ENCODE measurements around the gene PUS3.
"Not testable (repeated sequence)": the region's sequence is repeated elsewhere in the genome, so short reads cannot be mapped to it uniquely, and the experiment has no call there.

The PUS3 gene

DNA sequence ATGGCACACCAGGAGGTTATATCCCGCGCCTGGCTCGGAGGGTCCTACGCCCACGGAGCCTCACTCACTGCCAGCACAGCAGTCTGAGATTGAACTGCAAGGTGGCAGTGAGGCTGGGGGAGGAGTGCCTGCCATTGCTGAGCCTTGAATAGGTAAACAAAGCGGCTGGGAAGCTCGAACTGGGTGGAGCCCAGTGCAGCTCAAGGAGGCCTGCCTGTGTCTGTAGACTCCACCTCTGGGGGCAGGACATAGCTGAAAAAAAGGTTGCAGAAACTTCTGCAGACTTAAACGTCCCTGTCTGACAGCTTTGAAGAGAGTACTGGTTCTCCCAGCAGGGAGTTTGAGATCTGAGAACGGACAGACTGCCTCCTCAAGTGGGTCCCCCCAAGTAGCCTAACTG, 45.3 kb downstream of the PUS3 start:
- not testable (repeated sequence) for DNase-seq

DNA sequence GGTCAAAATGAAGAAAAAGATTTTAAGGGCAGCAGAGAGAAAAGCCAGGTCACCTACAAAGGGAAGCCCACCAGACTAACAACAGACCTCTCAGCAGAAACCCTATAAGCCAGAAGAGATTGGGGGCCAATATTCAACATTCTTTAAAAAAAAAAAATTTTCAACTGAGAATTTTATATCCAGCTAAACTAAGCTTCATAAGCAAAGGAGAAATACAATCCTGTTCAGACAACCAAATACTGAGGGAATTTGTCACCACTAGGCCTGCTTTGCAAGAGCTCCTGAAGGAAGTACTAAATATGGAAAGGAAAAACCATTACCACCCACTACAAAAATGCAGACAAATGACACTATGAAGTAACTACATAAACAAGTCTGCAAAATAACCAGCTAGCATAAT, 56.8 kb downstream of the PUS3 start:
- DNase-seq, result no peak
